RKO (cell line): ENCODE results near the gene GSC2.

Source experiments
- DNase-seq: peaks from one replicate; pipeline ENCODE4 v3.0.0-alpha.2; 2016; ENCODE audit warnings: low spot score

Gene GSC2

GRCh38 chr22:19119949-19120348 is 30.1 kb downstream of the GSC2 start:
- DNase-seq = no peak

- no peak for DNase-seq
Observed at GRCh38 chr22:19118329-19118880, 31.7 kb downstream of the GSC2 start.

GRCh38 chr22:19117111-19117512 is 33.0 kb downstream of the GSC2 start:
- DNase-seq = no peak

- DNase-seq = no peak
Observed at GRCh38 chr22:19115628-19116027, 34.5 kb downstream of the GSC2 start.

- DNase-seq = no peak
Observed at GRCh38 chr22:19114984-19115552, 35.0 kb downstream of the GSC2 start.

GRCh38 chr22:19113429-19113828 is 36.7 kb downstream of the GSC2 start:
- no peak for DNase-seq

GRCh38 chr22:19111584-19111983 is 38.5 kb downstream of the GSC2 start:
- DNase-seq = no peak

GRCh38 chr22:19111140-19111539 is 39.0 kb downstream of the GSC2 start:
- no peak for DNase-seq

DNA sequence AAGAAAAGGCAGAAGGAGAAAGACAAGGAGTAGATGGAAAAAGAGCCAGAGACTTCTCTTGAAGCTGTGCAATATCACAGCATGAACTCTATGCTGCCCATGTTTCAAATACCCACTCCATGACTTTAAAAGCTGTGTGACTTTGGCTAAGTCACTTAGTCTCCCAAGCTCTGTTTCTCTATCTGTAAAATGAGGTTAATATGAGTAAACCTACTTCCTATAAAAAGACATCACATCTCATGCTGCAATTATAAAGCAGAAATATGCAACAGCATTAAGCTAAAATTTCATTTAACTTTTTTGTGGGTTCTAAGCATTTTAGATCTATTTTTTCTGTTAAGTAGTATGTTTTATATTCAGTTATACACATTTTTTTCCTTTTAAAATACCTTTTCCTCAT is 39.4 kb downstream of the GSC2 start:
- DNase-seq = no peak

DNA sequence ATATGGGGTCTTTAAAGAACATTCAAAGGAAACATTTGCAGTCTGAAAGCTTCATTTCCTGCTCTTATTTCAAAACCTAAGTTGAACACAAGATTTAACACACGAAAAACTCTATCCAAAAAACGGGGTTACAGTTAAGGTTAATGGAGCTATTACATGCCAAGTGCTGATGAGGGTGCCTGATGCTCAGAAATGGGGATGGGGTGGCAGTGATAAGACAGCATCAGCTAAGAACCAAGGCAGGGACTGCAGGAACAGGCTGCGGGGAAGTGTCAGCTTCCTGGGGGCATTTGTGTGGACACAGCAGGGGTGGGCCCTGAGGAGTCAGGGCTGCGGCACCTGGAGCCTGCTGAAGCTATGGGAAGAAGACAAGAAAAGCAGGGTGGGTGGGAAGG is 40.0 kb downstream of the GSC2 start:
- DNase-seq = no peak

DNA sequence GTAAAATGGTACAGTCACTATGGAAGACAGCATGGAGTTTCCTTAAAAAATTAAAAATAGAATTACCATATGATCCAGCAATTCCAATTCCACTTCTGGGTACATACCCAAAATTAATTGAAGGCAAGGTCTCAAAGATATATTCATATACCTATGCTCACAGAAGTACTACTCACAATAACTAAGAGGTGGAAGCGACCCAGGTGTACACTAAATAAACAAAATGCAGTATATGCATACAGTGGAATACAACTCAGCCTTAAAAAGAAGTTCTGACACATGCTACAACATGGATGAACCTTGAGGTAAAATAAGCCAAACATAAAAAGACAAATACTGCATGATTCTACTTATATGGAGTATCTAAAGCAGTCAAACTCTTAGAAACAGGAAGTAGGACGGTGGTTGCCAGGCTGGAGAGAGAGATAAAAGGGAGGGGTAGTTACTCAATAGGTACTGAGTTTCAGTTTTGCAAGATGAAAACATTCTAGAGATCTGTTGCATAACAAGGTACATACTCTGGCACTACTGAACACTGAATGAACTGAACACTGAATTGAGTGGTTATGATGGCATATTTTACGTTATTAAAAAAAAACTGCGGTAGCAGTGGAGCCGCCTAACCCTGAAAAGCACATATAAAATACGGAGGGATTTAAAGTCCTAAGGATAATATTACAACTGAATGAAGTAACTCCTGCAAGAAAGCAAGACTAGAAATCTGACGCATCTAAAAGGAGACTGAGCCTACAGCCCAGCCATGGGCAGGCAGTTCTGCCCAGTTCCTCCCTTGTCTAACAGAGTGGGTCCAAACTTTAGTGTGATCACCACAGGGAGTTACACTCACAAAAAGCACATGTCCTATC is 40.7 kb downstream of the GSC2 start:
- no peak for DNase-seq

DNA sequence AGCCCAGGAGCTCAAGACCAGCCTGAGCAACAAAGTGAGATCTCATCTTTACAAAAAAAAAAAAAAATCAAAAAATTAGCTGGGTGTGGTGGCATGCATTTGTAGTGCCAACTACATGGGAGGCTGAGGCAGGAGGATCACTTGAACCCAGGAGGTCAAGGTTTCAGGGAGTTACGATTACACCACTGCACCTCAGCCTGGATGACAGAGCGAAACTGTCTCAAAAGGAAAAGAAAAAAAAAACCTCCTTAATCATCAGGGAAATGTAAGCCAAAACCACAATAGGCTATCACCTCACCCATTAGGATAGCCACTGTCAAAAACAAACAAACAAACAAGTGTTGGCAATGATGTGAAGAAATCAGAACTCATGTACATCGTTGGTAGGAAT is 41.3 kb downstream of the GSC2 start:
- no peak for DNase-seq

- no peak for DNase-seq
Observed at GRCh38 chr22:19107730-19108074, 42.4 kb downstream of the GSC2 start.

DNA sequence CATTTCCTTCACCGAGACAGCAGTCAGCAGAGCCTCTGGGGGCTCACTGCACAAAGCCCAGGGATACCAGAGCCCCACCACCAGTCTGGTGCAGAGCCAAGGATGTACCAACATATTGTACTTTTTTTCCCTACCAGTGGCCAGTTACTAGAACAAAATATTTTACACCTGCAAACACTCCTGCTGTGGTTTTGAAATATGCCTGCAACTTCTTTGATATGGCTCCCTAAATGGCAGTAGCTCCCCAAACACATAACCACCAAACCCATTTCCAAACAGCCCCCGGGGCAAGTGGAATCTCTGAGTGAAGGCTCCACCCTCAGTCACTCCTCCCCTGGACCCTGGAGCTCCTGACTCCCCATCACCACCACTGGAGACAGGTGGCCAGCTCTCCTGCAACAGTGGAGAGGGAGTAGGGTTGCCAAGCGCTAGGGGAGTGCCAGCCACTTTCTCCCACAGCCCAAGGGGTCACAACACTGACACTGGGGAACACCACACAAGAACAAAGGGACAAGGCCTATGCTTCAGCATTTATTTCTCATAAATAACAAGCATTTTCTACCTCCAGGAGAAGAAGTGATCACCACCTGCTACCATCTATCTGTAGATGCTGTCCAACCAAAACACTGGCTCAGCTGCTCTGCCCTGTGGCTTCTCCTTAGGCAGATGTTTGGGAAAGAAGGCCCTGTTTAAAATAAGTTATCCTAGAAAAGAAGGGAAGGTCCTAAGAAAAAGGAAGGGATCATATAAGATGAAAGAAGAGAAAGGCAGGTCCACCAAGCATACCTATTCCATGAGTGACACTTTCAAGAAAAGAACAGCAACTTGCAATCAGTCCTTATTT is 43.0 kb downstream of the GSC2 start:
- no peak for DNase-seq

DNA sequence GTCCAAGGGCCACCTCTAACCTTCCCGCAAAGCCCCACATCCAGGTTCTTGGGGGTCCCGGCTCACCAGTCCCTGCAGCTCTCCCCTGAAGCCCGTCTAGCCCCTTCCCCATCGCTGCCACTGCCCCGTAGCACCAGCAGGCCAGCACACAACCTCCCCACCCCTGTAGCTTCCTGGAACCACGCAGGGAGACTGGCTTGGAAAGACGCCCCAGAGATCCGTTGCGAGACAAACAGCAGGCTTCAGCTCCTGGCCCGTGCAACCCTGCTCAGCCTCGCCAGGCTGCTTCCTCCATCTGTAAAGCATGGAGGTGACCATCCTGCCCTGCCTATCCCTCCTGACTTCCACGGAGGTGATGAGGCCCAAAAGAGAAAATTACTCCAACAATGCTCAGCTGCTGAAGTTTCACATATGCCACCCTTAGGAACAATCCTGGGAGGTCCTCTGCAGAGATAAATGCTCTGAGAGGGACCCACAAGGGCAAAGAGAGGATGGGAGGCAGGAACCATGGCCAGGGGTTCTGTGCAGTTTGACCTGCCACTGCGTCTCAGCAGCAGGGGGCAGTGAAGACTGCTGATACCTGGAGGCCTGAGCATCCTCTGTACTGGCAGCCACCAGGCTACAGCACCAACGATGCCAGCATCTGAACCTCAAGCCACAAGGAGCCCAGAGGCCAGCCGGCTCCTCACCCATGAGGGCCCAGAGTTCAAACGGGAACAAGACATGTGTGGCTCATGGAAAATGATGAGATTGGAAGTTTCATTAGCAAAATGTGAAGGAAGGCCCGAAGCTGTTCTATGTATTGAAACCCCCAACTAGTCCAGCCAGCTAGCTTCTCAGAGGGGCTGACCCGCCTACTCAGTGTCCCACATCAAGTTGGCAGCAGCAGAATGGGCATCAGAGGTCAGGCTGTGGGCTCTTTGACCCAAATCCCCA is 44.0 kb downstream of the GSC2 start:
- DNase-seq = no peak

DNA sequence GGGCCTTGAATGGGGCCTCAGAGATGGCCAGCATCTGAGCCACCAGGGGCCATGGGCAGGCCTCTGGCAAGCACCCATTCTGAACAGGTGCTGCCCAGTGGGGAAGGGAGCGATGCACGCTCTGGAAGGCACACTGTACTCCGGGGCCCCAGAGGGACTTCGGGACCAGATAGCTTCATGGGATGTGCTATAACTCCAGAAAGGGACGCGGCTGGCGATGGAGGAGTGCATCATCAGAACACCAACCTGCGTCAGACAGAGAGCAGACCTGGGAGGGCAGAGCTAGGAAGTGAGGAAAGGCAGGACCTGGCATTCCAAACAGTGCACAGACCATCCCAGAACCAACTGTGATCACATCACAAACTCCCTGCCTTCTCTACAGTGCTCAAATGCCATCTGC is 44.6 kb downstream of the GSC2 start:
- DNase-seq = no peak

DNA sequence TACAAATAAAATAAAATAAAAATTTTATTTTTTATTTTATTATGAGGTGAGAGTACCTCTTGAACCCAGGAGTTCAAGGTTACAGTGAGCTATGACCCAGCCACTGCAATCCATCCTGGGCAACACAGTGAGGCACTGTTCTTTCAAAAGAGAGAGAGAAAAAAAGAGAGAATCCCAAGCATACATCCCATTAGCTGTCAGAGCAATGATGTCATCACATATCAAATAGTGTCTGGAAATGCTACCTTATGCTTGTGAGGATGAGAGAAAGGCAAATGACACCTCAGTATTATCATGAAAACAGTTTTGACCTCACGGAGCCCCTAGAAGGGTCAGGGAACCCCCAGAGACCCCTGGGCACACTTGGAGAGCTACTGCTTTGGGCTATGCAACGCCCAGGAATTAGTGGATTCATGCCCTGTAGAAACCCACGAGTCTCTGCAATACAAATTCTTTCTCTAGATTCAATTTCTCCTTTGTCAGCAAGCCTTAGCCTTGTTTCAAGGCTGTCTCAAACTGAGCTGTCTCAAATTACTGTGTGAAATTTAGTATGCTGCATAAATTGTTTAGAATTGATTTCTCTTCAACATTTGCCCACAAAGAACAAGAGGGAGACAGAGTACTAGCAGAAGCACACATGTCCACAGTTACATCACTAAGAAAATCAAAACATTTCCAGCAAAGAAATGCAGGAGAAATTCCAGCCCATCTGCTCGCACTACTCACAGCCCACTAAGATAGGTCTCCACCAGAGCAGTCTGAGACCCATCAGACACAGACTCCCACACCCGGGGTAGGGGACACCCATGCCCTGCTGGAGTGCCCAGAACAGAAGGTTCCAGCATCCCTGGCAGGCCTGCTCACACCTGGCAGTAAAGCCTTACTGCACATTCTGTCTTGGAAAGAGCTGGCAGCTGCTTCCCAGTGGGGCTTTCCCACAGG is 45.9 kb downstream of the GSC2 start:
- no peak for DNase-seq

- no peak for DNase-seq
Observed at GRCh38 chr22:19098157-19098556, 51.9 kb downstream of the GSC2 start.

- DNase-seq = no peak
Observed at GRCh38 chr22:19097518-19097917, 52.6 kb downstream of the GSC2 start.
